Stimulated activated CD8-positive, alpha-beta memory T cell treated with anti-CD3 and anti-CD28 coated beads, Interleukin-4, amount 100 ng/mL, for 4 hours (primary cell): Measurements from ENCODE around the gene TLR6.
"Not testable (repeated sequence)": the region's sequence is repeated elsewhere in the genome, so short reads cannot be mapped to it uniquely, and the experiment has no call there.

ENCODE experiments used
- DNase-seq, 2 donors: peaks; one replicate each; pipeline ENCODE4 v3.0.0-alpha.2; 2020; ENCODE audit warnings: low read depth in 2 of 2, low spot score in 1 of 2

Gene TLR6

DNA sequence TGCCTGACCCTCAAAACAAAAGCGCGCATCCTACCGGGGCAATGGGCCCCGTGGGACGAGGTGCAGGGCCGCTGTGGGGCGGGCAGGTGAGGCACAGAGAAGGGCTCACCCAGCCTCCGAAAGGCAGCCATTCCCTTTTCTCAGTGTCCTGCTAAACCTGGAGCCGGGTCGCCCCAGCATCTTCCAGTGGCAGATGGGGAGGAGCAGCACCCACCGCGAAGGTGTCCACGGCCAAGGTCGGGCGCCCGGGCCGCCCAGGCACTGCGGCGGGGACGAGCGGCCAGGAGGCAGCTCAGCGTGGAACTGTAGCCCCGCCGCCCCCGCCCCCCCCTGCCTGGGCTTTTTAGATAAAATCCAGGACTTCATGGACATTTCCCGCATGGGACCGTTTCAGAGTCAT, 32.9 kb downstream of the TLR6 start:
- DNase-seq = no peak

- DNase-seq = no peak
These were observed 33.8 kb downstream of the TLR6 start for GRCh38 chr4:38822748-38823303.

DNA sequence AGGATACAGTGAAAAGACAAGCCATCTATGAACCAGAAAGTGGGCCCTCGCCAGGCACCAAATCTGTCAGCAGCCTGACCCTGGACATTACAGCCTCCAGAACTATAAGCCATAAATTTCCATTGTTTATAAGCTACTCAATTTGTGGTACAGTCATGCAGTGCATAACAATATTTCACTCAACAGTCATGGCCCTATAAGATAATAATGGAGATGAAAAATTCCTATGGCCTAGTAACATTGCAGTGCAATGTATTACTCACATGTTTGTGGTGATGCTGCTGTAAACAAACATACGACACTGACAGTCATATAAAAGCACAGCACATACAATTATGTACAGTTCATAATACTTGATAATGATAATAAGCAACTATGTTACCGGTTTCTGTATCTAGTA, 34.9 kb downstream of the TLR6 start:
- DNase-seq = no peak

GRCh38 chr4:38820329-38821061, 36.1 kb downstream of the TLR6 start:
- no peak for DNase-seq

DNA sequence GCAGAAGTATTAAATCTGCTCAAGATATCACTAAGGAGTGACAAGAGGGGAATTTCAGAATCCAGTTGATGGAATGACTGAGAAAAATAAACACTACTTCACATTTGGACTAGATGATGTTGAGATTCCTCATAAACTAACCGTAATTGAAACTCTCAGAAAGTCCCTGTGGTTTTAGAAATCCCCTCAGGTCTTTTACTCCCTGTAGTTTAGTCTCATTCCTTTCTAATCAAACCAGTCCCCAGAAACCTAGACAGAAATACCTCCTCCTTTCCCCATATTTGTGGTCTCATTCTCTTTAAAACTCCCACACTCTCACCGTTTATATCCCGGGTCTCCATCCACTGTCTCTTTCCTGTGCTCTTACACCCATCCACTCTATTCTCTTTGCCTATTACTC, 37.0 kb downstream of the TLR6 start:
- no peak for DNase-seq

DNA sequence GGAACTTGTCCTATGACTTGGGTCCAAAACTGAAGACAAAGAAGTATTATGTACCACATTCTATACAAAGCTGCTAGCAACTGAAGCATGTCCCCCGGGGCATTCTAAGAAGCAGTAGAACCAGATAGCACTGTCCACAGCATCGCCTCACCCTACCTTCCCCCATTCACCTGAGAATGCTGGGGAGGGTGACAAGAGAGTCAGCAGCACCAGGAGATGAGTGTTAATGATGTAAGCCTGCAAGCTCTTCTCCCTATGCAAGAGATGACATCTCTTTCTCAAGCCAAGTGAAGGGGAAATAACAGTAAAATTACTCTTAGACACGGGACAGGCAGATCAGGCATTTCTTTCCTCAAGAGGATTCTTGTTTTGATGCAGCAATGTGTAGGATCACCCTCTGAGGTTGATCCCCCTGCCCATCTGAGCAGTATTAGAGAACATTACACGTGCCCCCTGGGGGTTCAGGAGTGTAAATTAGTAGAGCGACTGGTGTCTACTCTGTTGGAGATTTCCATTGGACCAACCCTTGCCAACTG, 38.1 kb downstream of the TLR6 start:
- DNase-seq = no peak

GRCh38 chr4:38815885-38816782, 40.5 kb downstream of the TLR6 start:
- no peak for DNase-seq

DNA sequence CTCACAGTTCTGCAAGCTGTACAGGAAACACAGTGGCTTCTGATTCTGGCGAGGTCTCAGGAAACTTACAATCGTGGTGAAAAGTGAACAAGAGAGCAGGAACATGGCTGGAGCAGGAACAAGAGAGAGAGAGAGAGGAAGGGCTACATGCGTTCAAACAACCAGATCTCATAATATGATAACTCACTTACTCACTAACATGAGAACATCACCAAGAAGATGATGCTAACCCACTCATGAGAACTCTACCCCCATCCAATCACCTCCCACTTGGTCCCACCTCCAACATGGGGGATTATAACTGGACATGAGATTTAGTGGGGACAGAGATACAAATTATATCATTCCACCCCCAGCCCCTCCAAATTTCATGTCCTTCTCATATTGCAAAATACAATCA, 42.2 kb downstream of the TLR6 start:
- no peak for DNase-seq

- DNase-seq = no peak
These were observed 45.3 kb downstream of the TLR6 start for GRCh38 chr4:38811297-38811696.

DNA sequence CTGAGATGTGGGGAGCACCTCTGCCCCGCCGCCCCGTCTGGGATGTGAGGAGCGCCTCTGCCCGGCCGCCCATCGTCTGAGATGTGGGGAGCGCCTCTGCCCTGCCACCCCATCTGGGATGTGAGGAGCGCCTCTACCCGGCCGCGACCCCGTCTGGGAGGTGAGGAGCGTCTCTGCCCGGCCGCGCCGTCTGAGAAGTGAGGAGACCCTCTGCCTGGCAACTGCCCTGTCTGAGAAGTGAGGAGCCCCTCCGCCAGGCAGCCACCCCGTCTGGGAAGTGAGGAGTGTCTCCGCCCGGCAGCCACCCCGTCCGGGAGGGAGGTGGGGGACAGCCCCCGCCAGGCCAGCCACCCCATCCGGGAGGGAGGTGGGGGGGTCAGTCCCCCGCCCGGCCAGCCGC, 49.2 kb downstream of the TLR6 start:
- DNase-seq = not testable (repeated sequence)

DNA sequence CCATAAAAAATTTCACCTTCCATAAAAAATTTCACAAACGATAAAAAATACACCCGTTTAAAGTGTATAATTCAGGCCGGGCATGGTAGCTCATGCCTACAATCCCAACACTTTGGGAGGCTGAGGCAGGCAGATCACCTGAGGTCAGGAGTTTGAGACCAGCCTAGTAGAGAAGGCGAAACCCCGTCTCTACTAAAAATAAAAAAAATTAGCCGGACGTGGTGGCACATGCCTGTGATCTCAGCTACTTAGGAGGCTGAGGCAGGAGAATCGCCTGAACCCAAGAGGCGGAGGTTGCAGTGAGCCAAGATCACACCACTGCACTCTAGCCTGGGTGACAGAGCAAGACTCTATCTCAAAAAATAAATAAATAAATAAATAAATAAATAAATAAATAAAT, 50.4 kb downstream of the TLR6 start:
- DNase-seq = not testable (repeated sequence)

- DNase-seq = no peak
These were observed 51.0 kb downstream of the TLR6 start for GRCh38 chr4:38805530-38806145.

DNA sequence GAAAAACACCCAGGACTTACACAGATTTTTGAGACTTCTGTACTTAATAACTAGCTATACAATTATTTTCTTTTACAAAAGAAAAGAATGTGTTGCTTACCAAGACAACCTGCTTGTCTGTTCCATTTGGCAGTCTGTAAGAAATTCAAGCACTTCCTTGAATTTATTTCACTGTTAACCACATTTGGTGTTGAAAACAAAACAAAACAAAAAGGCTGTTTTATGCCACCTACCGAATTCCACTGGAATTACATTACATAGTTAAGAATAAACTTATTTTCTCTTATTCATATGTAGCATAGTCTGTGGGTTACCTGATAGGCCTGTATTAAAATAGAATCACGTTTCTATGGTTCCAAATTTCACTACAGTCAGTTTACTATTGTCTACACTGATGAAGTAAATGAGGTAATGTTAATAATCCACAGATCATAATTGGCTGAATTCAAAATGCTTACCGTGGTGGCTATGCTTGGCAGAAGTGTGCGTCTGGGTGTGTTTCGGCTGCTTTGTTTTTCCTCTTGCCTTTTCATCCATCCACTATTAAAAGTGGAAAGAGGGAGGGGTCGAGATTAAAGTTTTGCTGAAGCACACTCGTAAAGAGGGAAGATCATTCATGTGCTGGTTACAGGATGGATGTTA, 51.8 kb downstream of the TLR6 start, which contains the start of gene TLR1:
Gene TLR1, minus strand, starts transcription at position 138 of the 642 bp plus-strand sequence. CDS start 5,960 bp downstream, outside the sequence.
- DNase-seq = no peak

DNA sequence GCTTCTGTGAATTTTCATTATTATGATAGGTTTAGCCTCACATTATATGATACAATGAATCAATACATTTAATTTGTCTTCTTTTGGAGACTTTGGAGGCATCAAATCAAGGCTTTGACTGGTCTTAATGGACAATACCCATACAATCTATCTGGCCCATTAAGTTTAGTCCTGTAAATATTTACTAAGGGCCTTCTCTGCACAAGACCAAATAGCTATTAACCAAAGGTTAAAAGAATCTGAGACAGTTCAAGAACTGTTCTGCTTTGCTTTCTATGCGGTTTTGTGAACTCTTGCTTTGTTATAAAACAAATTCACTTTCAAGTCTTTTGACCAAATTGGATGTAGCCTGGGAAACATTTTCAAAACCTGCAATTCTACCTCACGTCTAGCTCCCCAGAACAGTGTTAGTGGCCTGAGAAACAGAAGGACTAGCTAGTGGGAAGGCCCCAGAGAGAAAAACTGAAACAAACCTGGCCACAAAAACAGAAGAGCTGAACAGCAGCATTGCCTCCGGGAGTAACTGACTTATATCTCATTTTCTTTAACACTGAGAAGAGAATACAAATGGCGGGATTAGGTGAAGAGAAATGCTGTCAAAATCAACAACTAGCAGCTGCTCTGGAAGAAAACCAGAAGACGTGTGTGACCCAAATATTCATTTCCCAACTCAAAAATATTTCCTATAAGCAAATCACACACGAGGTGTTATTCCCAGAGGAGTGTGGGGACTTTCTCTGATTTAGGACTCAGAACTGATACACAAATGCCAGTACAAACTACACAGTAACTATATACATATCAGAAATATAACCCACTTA, 52.6 kb downstream of the TLR6 start:
- no peak for DNase-seq

- DNase-seq = no peak
These were observed 53.9 kb downstream of the TLR6 start for GRCh38 chr4:38802561-38803355.

DNA sequence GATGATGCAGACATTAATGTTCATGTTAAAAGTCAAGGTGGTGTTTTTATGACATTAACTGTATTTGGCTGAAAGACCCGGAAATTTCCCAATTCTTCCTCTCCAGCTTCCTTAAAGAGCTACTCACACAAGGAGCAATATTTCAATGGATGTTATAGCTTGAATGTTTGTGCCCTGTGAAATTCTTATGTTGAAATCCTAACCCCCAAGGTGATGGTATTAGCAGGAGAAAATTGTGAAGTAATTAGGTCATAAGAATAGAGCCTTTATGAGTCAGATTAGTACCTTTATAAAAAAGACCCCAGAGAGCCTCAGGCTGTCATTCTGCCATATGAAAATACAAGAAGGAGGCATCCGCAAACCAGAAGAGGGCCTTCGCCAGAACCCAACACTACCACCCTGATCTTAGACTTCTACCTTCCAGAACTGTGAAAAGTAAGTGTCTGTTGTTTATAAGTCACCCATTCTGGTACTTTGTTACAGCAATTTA, 55.6 kb downstream of the TLR6 start:
- no peak for DNase-seq

GRCh38 chr4:38800366-38800765, 56.3 kb downstream of the TLR6 start:
- no peak for DNase-seq

DNA sequence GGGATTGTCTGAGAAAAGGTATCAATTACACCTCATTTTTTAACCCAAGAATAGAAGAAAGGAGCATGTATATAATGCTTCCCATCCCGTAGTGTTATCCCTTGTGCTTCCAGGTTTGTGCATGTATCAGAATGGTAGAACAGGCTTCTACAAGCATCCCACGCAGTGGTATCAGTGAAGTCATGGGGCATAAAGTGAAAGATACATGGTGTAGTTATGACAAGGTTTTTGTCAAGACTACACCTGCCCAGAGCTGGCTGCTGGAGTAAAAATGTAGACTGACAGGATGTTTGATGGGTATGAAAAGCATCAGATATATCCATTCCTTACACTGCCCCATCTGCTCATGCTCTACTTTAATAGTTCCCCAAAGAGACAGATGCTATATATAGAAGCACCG, 61.5 kb downstream of the TLR6 start:
- no peak for DNase-seq

DNA sequence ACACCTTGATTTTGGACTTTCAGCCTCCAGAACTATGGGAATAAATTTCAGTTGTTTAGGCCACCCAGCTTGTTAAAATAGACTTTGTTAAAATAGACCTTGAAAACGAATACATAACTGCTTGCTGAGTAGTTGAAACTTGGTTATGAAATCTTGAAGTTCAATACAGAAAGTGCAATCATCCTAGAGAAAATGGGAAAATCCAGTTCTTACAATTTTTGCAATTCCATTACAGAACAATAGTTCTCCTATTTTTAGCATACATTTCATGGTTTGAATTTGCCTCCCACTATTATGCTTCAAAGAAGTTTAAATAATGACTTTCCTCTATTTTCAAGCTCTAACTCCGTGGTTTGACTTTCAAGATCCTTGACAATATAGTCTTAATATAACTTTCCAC, 62.6 kb downstream of the TLR6 start:
- no peak for DNase-seq
